Glutamatergic neuron (in vitro differentiated cells): ENCODE data around the gene IPO9. TPM values are rescaled to one million over a fixed set of nuclear protein-coding genes. Genes with fewer than 3 reads are reported as not detected.

Experiments used
- DNase-seq: peaks from one replicate; pipeline ENCODE4 v3.0.0; 2022
- H3K27ac Mint-ChIP-seq: one replicate; pipeline ENCODE4 v1.8.0; 2020; ENCODE audit warnings: mild to moderate bottlenecking, mixed read lengths, inconsistent platforms; ENCODE audit not compliant: unreplicated experiment
- H3K27me3 Mint-ChIP-seq: one replicate; pipeline ENCODE4 v1.8.0; 2020; ENCODE audit warnings: mild to moderate bottlenecking, moderate library complexity, mixed read lengths, inconsistent platforms; ENCODE audit not compliant: unreplicated experiment
- H3K36me3 Mint-ChIP-seq: one replicate; pipeline ENCODE4 v1.8.0; 2020; ENCODE audit warnings: mild to moderate bottlenecking, mixed read lengths, inconsistent platforms; ENCODE audit not compliant: unreplicated experiment
- H3K4me1 Mint-ChIP-seq: one replicate; pipeline ENCODE4 v1.8.0; 2020; ENCODE audit warnings: mild to moderate bottlenecking, low read depth, mixed read lengths, inconsistent platforms; ENCODE audit not compliant: unreplicated experiment
- H3K4me3 Mint-ChIP-seq: one replicate; pipeline ENCODE4 v1.8.0; 2020; ENCODE audit warnings: mild to moderate bottlenecking, mixed read lengths, inconsistent platforms; ENCODE audit not compliant: unreplicated experiment
- H3K9me3 Mint-ChIP-seq: one replicate; pipeline ENCODE4 v1.8.0; 2020; ENCODE audit warnings: mild to moderate bottlenecking, moderate library complexity, mixed read lengths, inconsistent platforms; ENCODE audit not compliant: unreplicated experiment
- CTCF ChIP-seq: fragments of 200-600 bp; sonication (generic); IDR thresholded peaks from one replicate; pipeline ENCODE4 v1.5.0; 2021; ENCODE audit not compliant: partially characterized antibody, unreplicated experiment
- total RNA-seq: library from RNA; stranded (reverse); fragmentation: NEBNext Ultra II Directional; extraction: Animal tissue kit (Norgen Biotek cat#: 25700); gene quantifications from one replicate; pipeline ENCODE4 v1.2.1, GENCODE V29; 2021; ENCODE audit not compliant: unreplicated experiment

IPO9 gene
- total RNA-seq, 1 donor from 2014 or later = 97.8 TPM

DNA sequence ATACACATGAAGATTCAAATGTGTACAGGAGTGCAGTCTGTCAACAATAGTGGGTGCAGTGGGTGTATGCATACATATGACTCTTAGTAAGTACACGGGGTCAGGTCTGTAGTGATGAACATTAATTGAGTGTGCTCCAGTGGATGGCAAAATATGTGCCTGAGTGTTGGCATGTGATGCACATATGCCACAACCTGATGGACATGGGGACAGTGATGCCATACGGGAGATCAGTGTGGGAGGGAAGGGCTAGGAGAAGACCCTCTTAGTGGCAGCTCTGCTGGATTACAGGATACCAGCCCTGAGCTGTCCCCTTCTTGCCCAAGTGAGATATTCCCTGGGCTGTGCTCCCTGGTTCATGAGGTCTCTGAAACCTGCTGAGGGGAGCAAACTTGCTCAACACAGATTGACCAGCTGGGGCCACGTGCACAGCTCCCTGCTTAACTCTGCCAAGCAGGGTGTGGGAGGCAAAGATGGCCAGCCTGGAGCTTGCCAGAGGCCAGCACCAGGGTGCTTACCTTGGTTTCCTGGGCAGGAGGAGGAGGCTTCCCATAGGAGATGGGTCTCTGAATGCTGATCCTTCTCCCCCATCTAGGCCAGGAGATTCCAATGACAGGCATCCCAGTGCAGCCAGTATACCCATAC is 62.0 kb downstream of the IPO9 start:
- TF ChIP-seq CTCF = no peak
- Mint-ChIP-seq H3K27me3 (peaks cover 14% of the 10 kb centered on the region), H3K9me3 (peaks cover 7% of the 10 kb centered on the region), H3K4me1 (no peaks in the 10 kb centered on the region), H3K27ac (no peak overlapping the region), H3K36me3 (no peaks in the 10 kb centered on the region), H3K4me3 (no peak overlapping the region)
- DNase-seq = no peak

DNA sequence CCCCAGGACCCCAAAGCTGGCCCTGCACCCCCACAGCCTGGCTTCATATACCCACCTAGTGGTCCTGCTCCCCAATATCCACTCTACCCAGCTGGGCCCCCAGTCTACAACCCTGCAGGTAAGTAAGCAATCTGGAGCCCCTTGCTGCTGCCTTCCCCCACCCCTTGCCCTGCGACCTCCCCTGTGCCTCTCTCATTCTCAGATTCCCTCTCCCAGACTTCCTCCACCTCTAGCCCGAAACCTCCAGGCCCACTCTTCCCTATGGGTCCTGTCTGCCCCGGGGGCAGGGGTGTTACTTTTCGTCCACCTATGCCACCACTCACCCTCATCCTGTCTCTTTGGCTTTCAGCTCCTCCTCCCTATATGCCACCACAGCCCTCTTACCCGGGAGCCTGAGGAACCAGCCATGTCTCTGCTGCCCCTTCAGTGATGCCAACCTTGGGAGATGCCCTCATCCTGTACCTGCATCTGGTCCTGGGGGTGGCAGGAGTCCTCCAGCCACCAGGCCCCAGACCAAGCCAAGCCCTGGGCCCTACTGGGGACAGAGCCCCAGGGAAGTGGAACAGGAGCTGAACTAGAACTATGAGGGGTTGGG is 62.6 kb downstream of the IPO9 start:
- Mint-ChIP-seq H3K36me3 (no peaks in the 10 kb centered on the region), H3K4me3 (no peak overlapping the region), H3K27ac (no peak overlapping the region), H3K4me1 (no peaks in the 10 kb centered on the region), H3K27me3 (peaks cover 14% of the 10 kb centered on the region), H3K9me3 (peaks cover 7% of the 10 kb centered on the region)
- DNase-seq = no peak
- TF ChIP-seq CTCF = no peak

DNA sequence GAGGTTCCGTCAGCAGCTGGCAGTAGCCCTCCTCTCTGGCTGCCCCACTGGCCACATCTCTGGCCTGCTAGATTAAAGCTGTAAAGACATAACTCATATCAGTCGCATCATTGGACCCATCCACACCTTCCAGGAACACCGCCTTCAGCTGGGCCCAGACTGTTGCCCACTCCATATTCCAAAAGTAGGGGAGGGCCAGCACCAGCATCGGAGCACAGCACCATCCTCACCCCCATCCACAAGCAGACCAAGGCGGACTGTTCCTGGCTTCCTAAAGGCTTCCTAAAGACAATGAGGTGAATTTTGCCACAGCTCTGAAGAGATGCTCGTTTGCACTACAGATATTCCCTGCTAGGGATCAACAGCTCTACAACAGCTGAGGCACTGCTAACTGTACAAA is 63.3 kb downstream of the IPO9 start:
- H3K4me1 Mint-ChIP-seq = no peaks in the 10 kb centered on the region
- no peak for DNase-seq
- no peak for TF ChIP-seq CTCF
- no peaks in the 10 kb centered on the region for H3K36me3 Mint-ChIP-seq
- H3K27ac Mint-ChIP-seq = no peak overlapping the region
- no peak overlapping the region for H3K4me3 Mint-ChIP-seq
- H3K27me3 Mint-ChIP-seq = peaks cover 9% of the 10 kb centered on the region
- H3K9me3 Mint-ChIP-seq = peaks cover 5% of the 10 kb centered on the region

- TF ChIP-seq CTCF = no peak
- DNase-seq = no peak
- H3K9me3 Mint-ChIP-seq = peaks cover 6% of the 10 kb centered on the region
- no peak overlapping the region for H3K27ac Mint-ChIP-seq
- H3K36me3 Mint-ChIP-seq = no peaks in the 10 kb centered on the region
- peaks cover 7% of the 10 kb centered on the region for H3K27me3 Mint-ChIP-seq
- no peaks in the 10 kb centered on the region for H3K4me1 Mint-ChIP-seq
- no peak overlapping the region for H3K4me3 Mint-ChIP-seq
Measured at GRCh38 chr1:201893431-201893830, 64.5 kb downstream of the IPO9 start.

GRCh38 chr1:201894343-201895119 is 65.6 kb downstream of the IPO9 start:
- Mint-ChIP-seq H3K9me3 (peaks cover 6% of the 10 kb centered on the region), H3K4me3 (no peak overlapping the region), H3K4me1 (no peaks in the 10 kb centered on the region), H3K27me3 (peaks cover 7% of the 10 kb centered on the region), H3K36me3 (no peaks in the 10 kb centered on the region), H3K27ac (no peak overlapping the region)
- DNase-seq = no peak
- TF ChIP-seq CTCF = no peak
